ENCODE data around the gene TRIM10. TPM values are rescaled to one million over a fixed set of nuclear protein-coding genes. Genes with fewer than 3 reads are reported as not detected.

The TRIM10 gene
- total RNA-seq, 1 donor from 2014 or later: not detected

- ATAC-seq (ENCODE audit: low read depth) (no peak), DNase-seq (no peak)
- Mint-ChIP-seq H3K9me3 (no peaks in the 10 kb centered on the region), H3K4me1 (peaks cover 78% of the 10 kb centered on the region), H3K27ac (no peak overlapping the region), H3K27me3 (no peaks in the 10 kb centered on the region), H3K36me3 (ENCODE audit: low read depth) (peaks cover 50% of the 10 kb centered on the region), H3K4me3 (no peak overlapping the region)
- intact Hi-C loops (cut with micrococcal nuclease): no loop called here
- CTCF ChIA-PET: no interaction called here
- TF ChIP-seq, protein P1, sequence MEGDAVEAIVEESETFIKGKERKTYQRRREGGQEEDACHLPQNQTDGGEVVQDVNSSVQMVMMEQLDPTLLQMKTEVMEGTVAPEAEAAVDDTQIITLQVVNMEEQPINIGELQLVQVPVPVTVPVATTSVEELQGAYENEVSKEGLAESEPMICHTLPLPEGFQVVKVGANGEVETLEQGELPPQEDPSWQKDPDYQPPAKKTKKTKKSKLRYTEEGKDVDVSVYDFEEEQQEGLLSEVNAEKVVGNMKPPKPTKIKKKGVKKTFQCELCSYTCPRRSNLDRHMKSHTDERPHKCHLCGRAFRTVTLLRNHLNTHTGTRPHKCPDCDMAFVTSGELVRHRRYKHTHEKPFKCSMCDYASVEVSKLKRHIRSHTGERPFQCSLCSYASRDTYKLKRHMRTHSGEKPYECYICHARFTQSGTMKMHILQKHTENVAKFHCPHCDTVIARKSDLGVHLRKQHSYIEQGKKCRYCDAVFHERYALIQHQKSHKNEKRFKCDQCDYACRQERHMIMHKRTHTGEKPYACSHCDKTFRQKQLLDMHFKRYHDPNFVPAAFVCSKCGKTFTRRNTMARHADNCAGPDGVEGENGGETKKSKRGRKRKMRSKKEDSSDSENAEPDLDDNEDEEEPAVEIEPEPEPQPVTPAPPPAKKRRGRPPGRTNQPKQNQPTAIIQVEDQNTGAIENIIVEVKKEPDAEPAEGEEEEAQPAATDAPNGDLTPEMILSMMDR (IDR thresholded peaks at IDR 0.05): no peak
- POLR2A ChIA-PET: interaction anchor here (1.6 kb wide), 1 partner anchor 9 kb away, joined by 6 read pairs; the partner anchor contains the start of gene TRIM26
Observed at GRCh38 chr6:30204116-30204515, 43.1 kb upstream of the TRIM10 start.

DNA sequence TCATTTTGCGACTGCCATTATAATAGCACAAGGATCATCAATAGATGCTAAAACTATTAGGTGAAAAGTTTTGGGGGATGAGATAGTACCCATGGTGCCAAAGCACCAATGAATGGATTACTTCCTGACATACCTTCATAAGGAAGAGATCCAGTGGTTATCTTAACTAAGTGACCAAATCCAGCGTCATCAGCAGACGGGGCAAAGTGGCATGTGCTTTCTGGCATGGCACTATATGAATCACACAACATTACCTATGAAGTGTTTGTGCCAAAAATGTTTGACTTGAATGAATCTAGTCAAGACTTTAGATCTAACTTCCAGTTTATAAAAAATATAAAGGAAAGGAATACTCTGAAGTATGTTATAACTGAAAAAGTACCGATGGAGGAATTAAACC lies 41.4 kb upstream of the TRIM10 start:
- Mint-ChIP-seq H3K27me3 (no peaks in the 10 kb centered on the region), H3K4me1 (peaks cover 60% of the 10 kb centered on the region), H3K27ac (no peak overlapping the region), H3K36me3 (ENCODE audit: low read depth) (peaks cover 54% of the 10 kb centered on the region), H3K4me3 (no peak overlapping the region), H3K9me3 (no peaks in the 10 kb centered on the region)
- no peak for DNase-seq
- intact Hi-C loops (cut with micrococcal nuclease): no loop called here
- TF ChIP-seq, protein P1 (IDR thresholded peaks at IDR 0.05): no peak
- CTCF ChIA-PET: no interaction called here
- POLR2A ChIA-PET: interaction anchor here (3.4 kb wide), 1 partner anchor 11 kb away, joined by 13 read pairs; the partner anchor contains the start of gene TRIM26
- no peak for ATAC-seq (ENCODE audit: low read depth)

GRCh38 chr6:30200551-30201281 lies 39.7 kb upstream of the TRIM10 start:
- peaks cover 61% of the 10 kb centered on the region for H3K36me3 Mint-ChIP-seq (ENCODE audit: low read depth)
- H3K4me3 Mint-ChIP-seq: peak overlapping the region; percentile 48
- no peak for DNase-seq
- no peaks in the 10 kb centered on the region for H3K27me3 Mint-ChIP-seq
- H3K9me3 Mint-ChIP-seq: no peaks in the 10 kb centered on the region
- TF ChIP-seq, protein P1 (IDR thresholded peaks at IDR 0.05): no peak
- H3K4me1 Mint-ChIP-seq: peaks cover 44% of the 10 kb centered on the region
- CTCF ChIA-PET: no interaction called here
- intact Hi-C loops (cut with micrococcal nuclease): loop anchor here (1.0 to 2.0 kb wide), 2 partner anchors 13 to 58 kb away; partner anchors contain the start of gene TRIM26
- POLR2A ChIA-PET: interaction anchor here (3.4 kb wide), 1 partner anchor 13 kb away, joined by 13 read pairs; the partner anchor contains the start of gene TRIM26
- H3K27ac Mint-ChIP-seq: peak overlapping the region; percentile 83
- ATAC-seq (ENCODE audit: low read depth): peak; percentile 93

DNA sequence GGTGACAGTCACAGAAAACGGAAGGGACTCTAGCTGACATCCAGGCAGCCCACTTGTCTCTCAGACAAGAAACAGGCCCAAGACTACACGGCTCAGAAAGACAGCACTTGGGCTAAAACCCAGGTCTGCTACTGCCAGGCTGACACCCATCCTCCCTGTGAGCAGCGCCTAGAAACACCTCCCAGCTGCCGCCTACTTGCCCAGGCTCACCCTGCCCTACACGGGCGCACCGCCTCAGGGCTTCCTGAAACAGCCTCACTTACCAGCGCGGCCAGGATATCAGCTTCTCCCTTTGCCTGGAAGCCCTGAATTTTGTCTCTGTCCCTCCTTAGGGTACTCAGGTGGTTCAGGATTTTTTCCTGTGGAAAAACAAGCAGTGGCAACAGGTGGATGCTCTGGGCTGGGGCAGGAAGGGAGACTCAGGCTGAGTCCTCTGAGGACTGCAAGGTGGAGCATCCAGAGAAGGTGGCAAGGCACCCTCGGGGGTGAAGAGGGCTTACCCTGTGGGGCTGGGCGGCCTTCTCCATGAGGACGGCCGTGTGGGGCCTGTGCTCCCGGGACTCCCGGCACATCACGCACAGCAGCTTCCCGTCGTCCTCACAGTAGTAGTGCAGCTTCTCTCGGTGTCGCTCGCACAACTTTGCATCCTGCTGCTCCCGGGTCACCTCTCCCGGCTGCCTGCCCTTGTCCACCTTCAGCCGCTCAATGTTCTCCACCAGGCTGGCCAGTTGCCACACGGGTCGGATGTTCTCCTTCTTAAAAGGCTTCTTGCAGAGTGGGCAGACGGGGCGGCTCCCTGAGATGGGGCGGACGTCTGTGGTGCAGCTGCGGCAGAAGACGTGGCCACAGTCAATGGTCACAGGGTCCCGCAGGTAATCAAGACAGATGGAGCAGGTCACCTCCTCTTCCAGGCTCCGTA lies 37.4 kb upstream of the TRIM10 start:
- CTCF ChIA-PET: no interaction called here
- Mint-ChIP-seq H3K36me3 (ENCODE audit: low read depth) (peaks cover 69% of the 10 kb centered on the region), H3K27me3 (no peaks in the 10 kb centered on the region), H3K9me3 (no peaks in the 10 kb centered on the region), H3K4me1 (peaks cover 30% of the 10 kb centered on the region), H3K27ac (peak overlapping the region; percentile 50), H3K4me3 (no peak overlapping the region)
- DNase-seq (no peak), ATAC-seq (ENCODE audit: low read depth) (no peak)
- POLR2A ChIA-PET: interaction anchor here (0.6 kb wide), 1 partner anchor 72 kb away, joined by 3 read pairs; no protein-coding TSS in a partner anchor
- intact Hi-C loops (cut with micrococcal nuclease): no loop called here
- TF ChIP-seq, protein P1 (IDR thresholded peaks at IDR 0.05): no peak

DNA sequence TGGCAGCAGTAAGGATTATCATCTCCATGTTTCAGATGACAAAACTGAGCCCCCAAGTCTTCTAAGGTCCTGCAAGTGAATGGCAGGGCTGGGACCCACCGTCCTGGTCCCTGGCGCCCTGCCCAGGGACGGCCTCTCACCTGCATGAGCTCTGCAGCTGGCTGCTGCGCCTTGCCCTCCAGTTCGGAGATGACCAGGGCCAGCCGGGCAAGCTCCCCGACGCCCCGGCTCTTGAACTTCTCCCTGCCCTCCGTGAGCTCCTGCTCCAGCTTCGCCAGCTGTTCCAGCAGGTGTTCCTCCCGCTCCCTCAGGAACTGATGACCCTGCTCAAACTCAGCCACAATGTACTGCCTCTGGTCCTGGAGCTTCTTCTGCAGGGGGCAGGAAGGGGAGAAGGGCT lies 35.4 kb upstream of the TRIM10 start:
- Mint-ChIP-seq H3K9me3 (no peaks in the 10 kb centered on the region), H3K27ac (no peak overlapping the region), H3K27me3 (no peaks in the 10 kb centered on the region), H3K4me3 (no peak overlapping the region), H3K36me3 (ENCODE audit: low read depth) (peaks cover 77% of the 10 kb centered on the region), H3K4me1 (peaks cover 14% of the 10 kb centered on the region)
- ChIA-PET POLR2A (no interaction called here), CTCF (no interaction called here)
- no peak for ATAC-seq (ENCODE audit: low read depth)
- TF ChIP-seq, protein P1 (IDR thresholded peaks at IDR 0.05): no peak
- no peak for DNase-seq
- intact Hi-C loops (cut with micrococcal nuclease): no loop called here

All from activated B cell treated with CpG ODN at 0.5 μM for 24 hours (primary cell).